ENCODE data around the gene PSMB3.
A peak's percentile ranks its signal among the peaks of the same experiment; 100 is the strongest.

PSMB3 gene

DNA sequence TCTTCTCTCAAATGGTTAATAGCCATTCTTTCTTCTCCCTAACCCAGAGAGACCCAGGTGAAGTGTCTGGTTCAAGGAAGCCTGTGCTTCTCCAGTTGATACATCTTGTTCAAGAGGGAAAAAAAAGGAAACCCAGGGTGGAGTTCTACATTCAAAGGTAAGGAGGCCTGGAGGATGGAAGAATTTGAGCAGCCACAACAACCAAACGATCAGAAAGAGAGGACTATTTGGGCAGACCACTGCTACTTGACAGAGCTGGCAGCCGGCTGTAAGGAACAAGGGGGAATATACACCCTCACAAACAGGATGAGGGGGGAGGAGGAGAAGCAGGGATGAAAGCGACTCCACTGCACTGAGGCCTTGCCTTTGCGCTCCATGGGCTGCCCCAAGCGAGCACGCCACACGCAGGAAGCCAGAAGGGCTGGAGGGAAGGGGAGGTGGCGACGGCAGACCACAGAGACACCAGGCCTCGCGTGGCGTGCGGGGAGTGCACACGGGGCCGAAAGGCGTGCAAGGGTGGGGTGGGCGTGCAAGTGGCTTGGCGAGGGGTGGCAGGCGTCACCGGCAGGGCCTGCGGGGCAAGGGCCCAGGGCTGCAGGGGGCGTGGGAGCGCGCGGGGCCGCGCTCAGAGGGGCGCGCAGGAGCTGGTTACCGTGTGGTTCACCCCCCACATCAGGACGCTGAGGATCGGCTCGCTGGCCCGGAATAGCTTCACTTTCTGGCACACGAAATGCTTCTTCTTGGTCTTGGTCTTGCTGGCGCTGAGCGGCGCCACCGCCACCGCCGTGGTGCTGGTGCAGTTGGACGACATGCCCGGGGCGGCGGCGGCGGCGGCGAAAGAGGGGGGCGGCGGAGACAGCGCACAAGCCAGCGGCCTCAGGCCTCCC, 46.3 kb downstream of the PSMB3 start:
- Mint-ChIP-seq H3K4me3 (peak overlapping the region; percentile 100), H3K36me3 (peaks cover 22% of the 10 kb centered on the region), H3K9me3 (no peaks in the 10 kb centered on the region), H3K27me3 (no peaks in the 10 kb centered on the region), H3K4me1 (peaks cover 33% of the 10 kb centered on the region), H3K27ac (peak overlapping the region; percentile 89)
- DNase-seq (ENCODE audit: low spot score in 2 of 2) (no peak), ATAC-seq (ENCODE audit: low read depth) (peak; percentile 37)

DNA sequence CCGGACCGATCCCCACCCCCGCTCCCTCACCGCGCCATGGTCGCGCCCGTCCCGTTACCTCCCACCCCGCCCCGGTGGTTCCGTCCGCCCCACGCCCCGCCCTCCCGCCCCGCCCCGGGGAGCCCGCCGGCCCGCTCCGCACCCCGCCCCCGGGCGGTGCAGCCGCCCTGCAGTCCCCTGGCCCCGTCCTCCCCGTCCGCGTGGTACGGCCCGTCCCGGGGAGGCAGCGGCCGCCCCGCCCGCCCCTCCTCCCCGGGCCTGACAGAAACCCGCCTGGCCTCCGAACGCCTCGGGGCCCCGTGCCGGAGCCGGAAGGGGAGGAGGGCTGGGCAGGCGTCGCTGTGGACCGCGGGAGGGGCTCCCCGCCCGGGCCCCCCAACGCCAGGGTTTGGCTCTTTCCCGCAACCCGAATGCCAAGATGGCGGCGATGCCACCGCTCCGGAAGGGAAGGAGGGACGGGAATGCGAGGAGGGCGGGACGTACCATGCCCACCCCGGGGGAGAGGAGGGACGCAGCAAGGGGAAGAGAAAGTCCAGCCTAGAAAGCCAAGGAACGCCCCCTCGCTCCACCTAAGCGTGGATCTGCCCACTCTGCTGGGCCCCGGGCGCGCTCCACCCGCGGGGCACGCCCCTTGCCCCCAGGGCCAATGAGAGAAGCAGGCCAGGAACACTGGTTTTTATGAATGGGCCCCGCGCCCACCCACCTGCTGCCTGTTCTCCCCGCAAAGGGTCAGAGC, 47.1 kb downstream of the PSMB3 start, which contains the start of gene PIP4K2B:
PIP4K2B (minus strand) TSS at position 56 of the 736 bp plus-strand sequence. CDS start 132 bp downstream, outside the sequence.
- Mint-ChIP-seq H3K27me3 (no peaks in the 10 kb centered on the region), H3K4me1 (peaks cover 33% of the 10 kb centered on the region), H3K4me3 (peak within 1 kb of the TSS; percentile 100), H3K36me3 (peaks cover 20% of the 10 kb centered on the region), H3K27ac (peak within 1 kb of the TSS; percentile 89), H3K9me3 (no peaks in the 10 kb centered on the region)
- DNase-seq (ENCODE audit: low spot score in 2 of 2) (peak; percentile 79 to 83), ATAC-seq (ENCODE audit: low read depth) (peak; percentile 75)

DNA sequence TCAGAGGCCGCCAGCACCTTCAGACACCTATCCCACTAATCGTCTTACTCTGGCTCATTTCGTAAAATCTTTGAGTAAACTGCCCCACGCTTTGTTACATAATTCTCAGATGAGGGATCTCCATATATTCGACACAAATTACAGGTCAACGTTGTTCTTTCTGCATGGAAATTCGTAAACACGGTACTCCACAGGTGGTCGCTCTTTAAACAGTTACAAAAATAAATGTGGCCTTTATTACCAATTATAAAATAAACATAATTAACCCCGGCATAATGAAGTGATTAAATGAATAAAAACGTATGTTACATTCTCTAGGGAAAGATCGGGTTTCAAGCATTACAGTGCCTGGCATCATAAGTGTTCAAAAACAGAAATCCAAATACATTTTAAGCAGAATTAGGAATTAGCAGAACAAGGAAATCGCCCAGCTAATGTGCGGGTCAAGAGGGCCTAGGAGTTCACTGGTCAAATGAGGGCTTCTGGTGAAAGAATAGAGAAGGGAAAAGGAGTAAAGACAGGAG, 47.8 kb downstream of the PSMB3 start:
- DNase-seq (ENCODE audit: low spot score in 2 of 2) (no peak), ATAC-seq (ENCODE audit: low read depth) (no peak)
- peaks cover 33% of the 10 kb centered on the region for H3K4me1 Mint-ChIP-seq
- H3K27me3 Mint-ChIP-seq: no peaks in the 10 kb centered on the region
- no peaks in the 10 kb centered on the region for H3K9me3 Mint-ChIP-seq
- H3K4me3 Mint-ChIP-seq: peak overlapping the region; percentile 90
- peaks cover 20% of the 10 kb centered on the region for H3K36me3 Mint-ChIP-seq
- peak overlapping the region; percentile 87 for H3K27ac Mint-ChIP-seq

DNA sequence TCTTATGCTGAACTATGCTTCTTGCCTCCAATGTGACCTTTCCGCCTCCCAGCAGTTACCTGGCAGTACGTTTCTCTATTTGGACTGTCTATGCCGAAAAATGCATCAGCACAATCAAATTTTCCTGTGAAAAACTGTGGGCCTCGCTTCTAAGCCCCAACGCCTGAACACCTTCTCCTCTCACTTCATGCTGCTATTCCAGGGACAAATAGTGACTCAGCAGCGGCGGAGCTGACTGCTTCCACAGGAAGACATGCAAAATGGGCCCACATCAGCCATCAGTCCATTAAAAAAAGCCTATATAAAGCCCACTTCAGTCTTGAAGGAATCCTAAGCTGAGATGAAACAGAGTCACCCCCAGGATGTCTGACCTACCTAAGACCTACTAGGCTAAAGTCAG, 57.3 kb downstream of the PSMB3 start:
- Mint-ChIP-seq H3K9me3 (no peaks in the 10 kb centered on the region), H3K27ac (no peak overlapping the region), H3K4me3 (no peak overlapping the region), H3K36me3 (peaks cover 29% of the 10 kb centered on the region), H3K4me1 (no peaks in the 10 kb centered on the region), H3K27me3 (no peaks in the 10 kb centered on the region)
- DNase-seq (ENCODE audit: low spot score in 2 of 2): no peak
- ATAC-seq (ENCODE audit: low read depth): no peak
